BE2C (cell line): ENCODE data around the gene ST14.

Experiments used
- DNase-seq: peaks from one replicate; pipeline ENCODE4 v3.0.0-alpha.2; 2020
- H3K27me3 ChIP-seq: fragments of 250-450 bp; sonication (Bioruptor Pico); 2 replicates; pipeline ENCODE4 v1.5.1; 2020; ENCODE audit warnings: mild to moderate bottlenecking
- H3K36me3 ChIP-seq: fragments of 250-450 bp; sonication (Bioruptor Pico); 2 replicates; pipeline ENCODE4 v1.5.1; 2020; ENCODE audit warnings: mild to moderate bottlenecking
- H3K4me1 ChIP-seq: fragments of 250-450 bp; sonication (Bioruptor Pico); 2 replicates; pipeline ENCODE4 v1.5.1; 2020
- H3K4me3 ChIP-seq: 2 replicates; pipeline ENCODE4 v1.5.1; 2011; ENCODE audit warnings: low read depth, low read length
- H3K9me3 ChIP-seq: fragments of 250-450 bp; sonication (Bioruptor Pico); 2 replicates; pipeline ENCODE4 v1.5.1; 2020
- TF ChIP-seq, protein P1 (sequence below): IDR thresholded peaks from 2 replicates; pipeline ENCODE4 v1.5.1; 2012; ENCODE audit warnings: mild to moderate bottlenecking, low read depth, low read length

ST14 gene

DNA sequence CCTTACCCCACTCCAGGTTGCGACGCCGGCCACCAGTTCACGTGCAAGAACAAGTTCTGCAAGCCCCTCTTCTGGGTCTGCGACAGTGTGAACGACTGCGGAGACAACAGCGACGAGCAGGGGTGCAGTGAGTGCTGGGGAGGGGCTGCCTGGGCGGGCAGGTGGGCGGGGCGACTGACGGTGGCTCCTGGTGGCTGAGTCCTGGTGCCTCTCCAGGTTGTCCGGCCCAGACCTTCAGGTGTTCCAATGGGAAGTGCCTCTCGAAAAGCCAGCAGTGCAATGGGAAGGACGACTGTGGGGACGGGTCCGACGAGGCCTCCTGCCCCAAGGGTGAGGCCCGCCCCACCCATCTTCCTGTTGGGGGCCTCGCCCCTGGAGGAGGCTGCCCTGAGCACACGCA lies 38.7 kb downstream of the ST14 start:
- no peaks in the 10 kb centered on the region for H3K36me3 ChIP-seq
- no peaks in the 10 kb centered on the region for H3K9me3 ChIP-seq
- H3K4me3 ChIP-seq = no peak overlapping the region
- TF ChIP-seq, protein P1, sequence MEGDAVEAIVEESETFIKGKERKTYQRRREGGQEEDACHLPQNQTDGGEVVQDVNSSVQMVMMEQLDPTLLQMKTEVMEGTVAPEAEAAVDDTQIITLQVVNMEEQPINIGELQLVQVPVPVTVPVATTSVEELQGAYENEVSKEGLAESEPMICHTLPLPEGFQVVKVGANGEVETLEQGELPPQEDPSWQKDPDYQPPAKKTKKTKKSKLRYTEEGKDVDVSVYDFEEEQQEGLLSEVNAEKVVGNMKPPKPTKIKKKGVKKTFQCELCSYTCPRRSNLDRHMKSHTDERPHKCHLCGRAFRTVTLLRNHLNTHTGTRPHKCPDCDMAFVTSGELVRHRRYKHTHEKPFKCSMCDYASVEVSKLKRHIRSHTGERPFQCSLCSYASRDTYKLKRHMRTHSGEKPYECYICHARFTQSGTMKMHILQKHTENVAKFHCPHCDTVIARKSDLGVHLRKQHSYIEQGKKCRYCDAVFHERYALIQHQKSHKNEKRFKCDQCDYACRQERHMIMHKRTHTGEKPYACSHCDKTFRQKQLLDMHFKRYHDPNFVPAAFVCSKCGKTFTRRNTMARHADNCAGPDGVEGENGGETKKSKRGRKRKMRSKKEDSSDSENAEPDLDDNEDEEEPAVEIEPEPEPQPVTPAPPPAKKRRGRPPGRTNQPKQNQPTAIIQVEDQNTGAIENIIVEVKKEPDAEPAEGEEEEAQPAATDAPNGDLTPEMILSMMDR = no peak
- no peak for DNase-seq
- no peaks in the 10 kb centered on the region for H3K27me3 ChIP-seq
- H3K4me1 ChIP-seq = no peaks in the 10 kb centered on the region

- H3K27me3 ChIP-seq = no peaks in the 10 kb centered on the region
- no peak overlapping the region for H3K4me3 ChIP-seq
- no peaks in the 10 kb centered on the region for H3K4me1 ChIP-seq
- no peaks in the 10 kb centered on the region; the same call in 1 of the 2 replicates for H3K9me3 ChIP-seq
- H3K36me3 ChIP-seq = no peaks in the 10 kb centered on the region
- TF ChIP-seq, protein P1 = peak; percentile 4; the same call in 1 of the 2 replicates
- no peak for DNase-seq
Measured at GRCh38 chr11:130198964-130199363, 39.4 kb downstream of the ST14 start.

DNA sequence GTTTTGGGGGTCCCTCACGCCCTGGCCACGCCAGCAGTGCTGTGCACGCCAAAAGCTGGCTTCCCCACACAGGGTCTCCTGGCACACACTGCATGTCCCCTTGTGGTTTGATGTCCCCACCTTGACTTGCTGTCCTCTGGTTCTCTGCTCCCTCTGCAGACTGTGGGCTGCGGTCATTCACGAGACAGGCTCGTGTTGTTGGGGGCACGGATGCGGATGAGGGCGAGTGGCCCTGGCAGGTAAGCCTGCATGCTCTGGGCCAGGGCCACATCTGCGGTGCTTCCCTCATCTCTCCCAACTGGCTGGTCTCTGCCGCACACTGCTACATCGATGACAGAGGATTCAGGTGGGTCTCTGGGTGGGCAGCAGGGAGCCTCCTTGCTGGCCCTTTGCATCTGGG lies 40.2 kb downstream of the ST14 start:
- Histone ChIP-seq H3K4me1 (no peaks in the 10 kb centered on the region), H3K9me3 (no peaks in the 10 kb centered on the region; the same call in 1 of the 2 replicates), H3K36me3 (no peaks in the 10 kb centered on the region), H3K27me3 (no peaks in the 10 kb centered on the region), H3K4me3 (no peak overlapping the region)
- TF ChIP-seq, protein P1 = no peak
- DNase-seq = no peak

DNA sequence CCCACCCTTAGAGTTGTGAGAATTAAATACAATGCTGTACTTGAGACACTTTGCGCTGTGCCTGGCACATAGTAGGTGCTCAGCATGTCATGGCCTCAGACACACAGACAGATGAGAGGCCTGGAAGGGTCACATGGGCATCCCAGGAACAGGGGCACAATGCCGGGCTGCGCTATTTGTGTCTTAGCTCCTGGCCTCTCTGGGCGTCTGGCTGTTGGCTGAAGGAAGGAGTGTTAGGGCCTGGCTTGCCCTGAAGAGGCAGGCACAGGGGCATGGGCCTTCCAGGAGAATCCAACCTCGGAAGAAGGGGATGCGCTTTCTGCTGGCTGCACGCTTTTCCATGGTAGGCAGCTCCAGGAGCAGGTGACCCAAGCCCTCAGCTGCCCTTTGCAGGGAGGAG lies 41.4 kb downstream of the ST14 start:
- no peaks in the 10 kb centered on the region for H3K4me1 ChIP-seq
- H3K4me3 ChIP-seq = no peak overlapping the region
- TF ChIP-seq, protein P1 = no peak
- H3K27me3 ChIP-seq = no peaks in the 10 kb centered on the region
- H3K9me3 ChIP-seq = no peaks in the 10 kb centered on the region; the same call in 1 of the 2 replicates
- no peak for DNase-seq
- H3K36me3 ChIP-seq = no peaks in the 10 kb centered on the region

GRCh38 chr11:130202009-130202817 lies 42.6 kb downstream of the ST14 start:
- no peak for DNase-seq
- Histone ChIP-seq H3K36me3 (no peaks in the 10 kb centered on the region), H3K4me1 (no peaks in the 10 kb centered on the region), H3K27me3 (no peaks in the 10 kb centered on the region), H3K4me3 (no peak overlapping the region), H3K9me3 (no peaks in the 10 kb centered on the region; the same call in 1 of the 2 replicates)
- TF ChIP-seq, protein P1 = no peak
